HTERT RPE-1 (cell line): ENCODE results near the gene TRIP4.
"Not testable (repeated sequence)": the region's sequence is repeated elsewhere in the genome, so short reads cannot be mapped to it uniquely, and the experiment has no call there.

Experiments used
- in situ Hi-C: fragments of 300-500 bp; cut with MboI; formaldehyde crosslinking; loops from 4 replicates; pipeline ENCODE4 v1.14.3; 2020; ENCODE audit warnings: low sequenced_read_pairs

TRIP4 gene

GRCh38 chr15:64387562-64388168 is at the start of gene TRIP4:
Gene TRIP4 (plus strand): TSS chr15:64387836. CDS start chr15:64387864, 28 bp downstream.
- in situ Hi-C loops, result no loop called here

GRCh38 chr15:64340355-64340754 is 47.3 kb upstream of the TRIP4 start:
- in situ Hi-C loops, result no loop called here

GRCh38 chr15:64341961-64342360 is 45.7 kb upstream of the TRIP4 start:
- in situ Hi-C loops, result no loop called here

GRCh38 chr15:64343222-64343621 is 44.4 kb upstream of the TRIP4 start:
- in situ Hi-C loops, result no loop called here

- in situ Hi-C loops, result no loop called here
These were observed 43.8 kb upstream of the TRIP4 start for GRCh38 chr15:64343841-64344240.

GRCh38 chr15:64344651-64345294 is 42.9 kb upstream of the TRIP4 start:
- in situ Hi-C loops, result no loop called here

GRCh38 chr15:64346242-64346641 is 41.4 kb upstream of the TRIP4 start:
- in situ Hi-C loops, result not testable (repeated sequence)

GRCh38 chr15:64348455-64348854 is 39.2 kb upstream of the TRIP4 start:
- in situ Hi-C loops, result no loop called here

GRCh38 chr15:64349375-64349774 is 38.3 kb upstream of the TRIP4 start:
- in situ Hi-C loops, result no loop called here

- in situ Hi-C loops, result no loop called here
These were observed 36.4 kb upstream of the TRIP4 start for GRCh38 chr15:64351265-64351664.

- in situ Hi-C loops, result no loop called here
These were observed 32.8 kb upstream of the TRIP4 start for GRCh38 chr15:64354688-64355344.

GRCh38 chr15:64355348-64355943 is 32.2 kb upstream of the TRIP4 start:
- in situ Hi-C loops, result no loop called here

- in situ Hi-C loops, result no loop called here
These were observed 31.5 kb upstream of the TRIP4 start, which contains the start of gene CSNK1G1 for GRCh38 chr15:64355944-64356709. Gene CSNK1G1 (minus strand): TSS chr15:64356173. CDS start chr15:64300499, 55,674 bp downstream.

GRCh38 chr15:64356710-64357040 is 31.0 kb upstream of the TRIP4 start:
- in situ Hi-C loops, result no loop called here

- in situ Hi-C loops, result no loop called here
These were observed 26.4 kb upstream of the TRIP4 start for GRCh38 chr15:64361259-64361658.

GRCh38 chr15:64369078-64369607 is 18.5 kb upstream of the TRIP4 start:
- in situ Hi-C loops, result no loop called here

GRCh38 chr15:64371383-64371782 is 16.3 kb upstream of the TRIP4 start:
- in situ Hi-C loops, result not testable (repeated sequence)

- in situ Hi-C loops, result no loop called here
These were observed 14.3 kb upstream of the TRIP4 start for GRCh38 chr15:64373360-64373759.

GRCh38 chr15:64379216-64379960 is 8.2 kb upstream of the TRIP4 start:
- in situ Hi-C loops, result no loop called here
